ENCODE results near the gene SMYD3.
"Not testable (repeated sequence)": the region's sequence is repeated elsewhere in the genome, so short reads cannot be mapped to it uniquely, and the experiment has no call there.

SMYD3 gene

GRCh38 chr1:246039584-246039983 lies 467.5 kb downstream of the SMYD3 start:
- Mint-ChIP-seq H3K4me1 (ENCODE audit: low read depth) (no peaks in the 10 kb centered on the region), H3K36me3 (ENCODE audit: low read depth) (no peaks in the 10 kb centered on the region), H3K4me3 (no peak overlapping the region), H3K27me3 (no peaks in the 10 kb centered on the region), H3K9me3 (no peaks in the 10 kb centered on the region), H3K27ac (no peak overlapping the region)

GRCh38 chr1:246037832-246038231 lies 469.2 kb downstream of the SMYD3 start:
- Mint-ChIP-seq H3K4me3 (no peak overlapping the region), H3K27me3 (no peaks in the 10 kb centered on the region), H3K9me3 (no peaks in the 10 kb centered on the region), H3K36me3 (ENCODE audit: low read depth) (no peaks in the 10 kb centered on the region), H3K4me1 (ENCODE audit: low read depth) (no peaks in the 10 kb centered on the region), H3K27ac (no peak overlapping the region)

- H3K4me3 Mint-ChIP-seq, result no peak overlapping the region
- no peaks in the 10 kb centered on the region for H3K36me3 Mint-ChIP-seq (ENCODE audit: low read depth)
- H3K27ac Mint-ChIP-seq, result no peak overlapping the region
- no peaks in the 10 kb centered on the region for H3K27me3 Mint-ChIP-seq
- H3K9me3 Mint-ChIP-seq, result no peaks in the 10 kb centered on the region
- peaks cover 8% of the 10 kb centered on the region for H3K4me1 Mint-ChIP-seq (ENCODE audit: low read depth)
Measured at GRCh38 chr1:246036175-246036574, 470.9 kb downstream of the SMYD3 start.

- Mint-ChIP-seq H3K27ac (no peak overlapping the region), H3K9me3 (no peaks in the 10 kb centered on the region), H3K36me3 (ENCODE audit: low read depth) (no peaks in the 10 kb centered on the region), H3K4me1 (ENCODE audit: low read depth) (peaks cover 8% of the 10 kb centered on the region), H3K4me3 (no peak overlapping the region), H3K27me3 (no peaks in the 10 kb centered on the region)
Measured at GRCh38 chr1:246035060-246035541, 472.0 kb downstream of the SMYD3 start.

GRCh38 chr1:246034630-246035029 lies 472.4 kb downstream of the SMYD3 start:
- no peak overlapping the region for H3K4me3 Mint-ChIP-seq
- H3K9me3 Mint-ChIP-seq, result no peaks in the 10 kb centered on the region
- no peaks in the 10 kb centered on the region for H3K36me3 Mint-ChIP-seq (ENCODE audit: low read depth)
- no peaks in the 10 kb centered on the region for H3K27me3 Mint-ChIP-seq
- H3K4me1 Mint-ChIP-seq (ENCODE audit: low read depth), result peaks cover 8% of the 10 kb centered on the region
- no peak overlapping the region for H3K27ac Mint-ChIP-seq

GRCh38 chr1:246032984-246033383 lies 474.1 kb downstream of the SMYD3 start:
- no peaks in the 10 kb centered on the region for H3K36me3 Mint-ChIP-seq (ENCODE audit: low read depth)
- no peak overlapping the region for H3K4me3 Mint-ChIP-seq
- peaks cover 8% of the 10 kb centered on the region for H3K4me1 Mint-ChIP-seq (ENCODE audit: low read depth)
- H3K9me3 Mint-ChIP-seq, result peaks cover 4% of the 10 kb centered on the region
- H3K27ac Mint-ChIP-seq, result no peak overlapping the region
- H3K27me3 Mint-ChIP-seq, result no peaks in the 10 kb centered on the region

- Mint-ChIP-seq H3K27ac (no peak overlapping the region), H3K9me3 (peaks cover 4% of the 10 kb centered on the region), H3K4me3 (no peak overlapping the region), H3K27me3 (no peaks in the 10 kb centered on the region), H3K36me3 (ENCODE audit: low read depth) (no peaks in the 10 kb centered on the region), H3K4me1 (ENCODE audit: low read depth) (peaks cover 8% of the 10 kb centered on the region)
Measured at GRCh38 chr1:246032031-246032551, 475.0 kb downstream of the SMYD3 start.

GRCh38 chr1:246029616-246030015 lies 477.5 kb downstream of the SMYD3 start:
- Mint-ChIP-seq H3K4me1 (ENCODE audit: low read depth) (peaks cover 8% of the 10 kb centered on the region), H3K27ac (no peak overlapping the region), H3K9me3 (peaks cover 4% of the 10 kb centered on the region), H3K36me3 (ENCODE audit: low read depth) (no peaks in the 10 kb centered on the region), H3K4me3 (no peak overlapping the region), H3K27me3 (no peaks in the 10 kb centered on the region)

GRCh38 chr1:246024118-246024517 lies 483.0 kb downstream of the SMYD3 start:
- H3K27ac Mint-ChIP-seq; H3K36me3 Mint-ChIP-seq (ENCODE audit: low read depth); H3K4me3 Mint-ChIP-seq; H3K9me3 Mint-ChIP-seq; H3K4me1 Mint-ChIP-seq (ENCODE audit: low read depth); H3K27me3 Mint-ChIP-seq: not testable (repeated sequence)

GRCh38 chr1:246020211-246020954 lies 486.7 kb downstream of the SMYD3 start:
- Mint-ChIP-seq H3K9me3 (no peaks in the 10 kb centered on the region), H3K4me1 (ENCODE audit: low read depth) (no peaks in the 10 kb centered on the region), H3K27me3 (no peaks in the 10 kb centered on the region), H3K36me3 (ENCODE audit: low read depth) (no peaks in the 10 kb centered on the region), H3K27ac (no peak overlapping the region), H3K4me3 (no peak overlapping the region)

- Mint-ChIP-seq H3K27me3 (no peaks in the 10 kb centered on the region), H3K4me1 (ENCODE audit: low read depth) (no peaks in the 10 kb centered on the region), H3K36me3 (ENCODE audit: low read depth) (no peaks in the 10 kb centered on the region), H3K9me3 (no peaks in the 10 kb centered on the region), H3K4me3 (no peak overlapping the region), H3K27ac (no peak overlapping the region)
Measured at GRCh38 chr1:246018146-246018545, 488.9 kb downstream of the SMYD3 start.

GRCh38 chr1:246012341-246012740 lies 494.7 kb downstream of the SMYD3 start:
- no peak overlapping the region for H3K4me3 Mint-ChIP-seq
- no peaks in the 10 kb centered on the region for H3K4me1 Mint-ChIP-seq (ENCODE audit: low read depth)
- H3K27ac Mint-ChIP-seq, result no peak overlapping the region
- H3K36me3 Mint-ChIP-seq (ENCODE audit: low read depth), result no peaks in the 10 kb centered on the region
- no peaks in the 10 kb centered on the region for H3K9me3 Mint-ChIP-seq
- no peaks in the 10 kb centered on the region for H3K27me3 Mint-ChIP-seq

- H3K4me3 Mint-ChIP-seq, result no peak overlapping the region
- H3K36me3 Mint-ChIP-seq (ENCODE audit: low read depth), result no peaks in the 10 kb centered on the region
- H3K9me3 Mint-ChIP-seq, result no peaks in the 10 kb centered on the region
- no peak overlapping the region for H3K27ac Mint-ChIP-seq
- H3K27me3 Mint-ChIP-seq, result no peaks in the 10 kb centered on the region
- H3K4me1 Mint-ChIP-seq (ENCODE audit: low read depth), result no peaks in the 10 kb centered on the region
Measured at GRCh38 chr1:246010386-246010785, 496.7 kb downstream of the SMYD3 start.

GRCh38 chr1:246008363-246008831 lies 498.7 kb downstream of the SMYD3 start:
- H3K27me3 Mint-ChIP-seq, result no peaks in the 10 kb centered on the region
- H3K9me3 Mint-ChIP-seq, result no peaks in the 10 kb centered on the region
- no peak overlapping the region for H3K4me3 Mint-ChIP-seq
- no peaks in the 10 kb centered on the region for H3K4me1 Mint-ChIP-seq (ENCODE audit: low read depth)
- no peak overlapping the region for H3K27ac Mint-ChIP-seq
- H3K36me3 Mint-ChIP-seq (ENCODE audit: low read depth), result no peaks in the 10 kb centered on the region

GRCh38 chr1:246005067-246005466 lies 502.0 kb downstream of the SMYD3 start:
- no peak overlapping the region for H3K27ac Mint-ChIP-seq
- H3K36me3 Mint-ChIP-seq (ENCODE audit: low read depth), result no peaks in the 10 kb centered on the region

GRCh38 chr1:246004301-246004700 lies 502.8 kb downstream of the SMYD3 start:
- Mint-ChIP-seq H3K9me3 (no peaks in the 10 kb centered on the region), H3K4me1 (ENCODE audit: low read depth) (no peaks in the 10 kb centered on the region)

More at GRCh38 chr1:246005067-246005466, 502.0 kb downstream of the SMYD3 start:
- no peaks in the 10 kb centered on the region for H3K9me3 Mint-ChIP-seq
- no peaks in the 10 kb centered on the region for H3K27me3 Mint-ChIP-seq
- H3K4me3 Mint-ChIP-seq, result no peak overlapping the region
- no peaks in the 10 kb centered on the region for H3K4me1 Mint-ChIP-seq (ENCODE audit: low read depth)

More at GRCh38 chr1:246004301-246004700, 502.8 kb downstream of the SMYD3 start:
- Mint-ChIP-seq H3K27ac (no peak overlapping the region), H3K4me3 (no peak overlapping the region), H3K36me3 (ENCODE audit: low read depth) (no peaks in the 10 kb centered on the region), H3K27me3 (no peaks in the 10 kb centered on the region)
